GM18873 (cell line): ENCODE measurements around the gene LAMA3.

Experiments
- ATAC-seq: cut with Tn5 transposase; IDR thresholded peaks from one replicate; pipeline ENCODE4 v1.9.1; 2021; ENCODE audit warnings: mild to moderate bottlenecking, moderate library complexity, moderate number of reproducible peaks; ENCODE audit not compliant: unreplicated experiment, low FRiP score

The LAMA3 gene

GRCh38 chr18:23758281-23758680 is 69.0 kb downstream of the LAMA3 start:
- no peak for ATAC-seq

GRCh38 chr18:23761941-23762340 is 72.7 kb downstream of the LAMA3 start:
- ATAC-seq: no peak

GRCh38 chr18:23763343-23763742 is 74.1 kb downstream of the LAMA3 start:
- no peak for ATAC-seq

- no peak for ATAC-seq
Observed at GRCh38 chr18:23765931-23766330, 76.7 kb downstream of the LAMA3 start.

GRCh38 chr18:23772327-23773024 is 83.2 kb downstream of the LAMA3 start:
- no peak for ATAC-seq

GRCh38 chr18:23776306-23776705 is 87.1 kb downstream of the LAMA3 start:
- ATAC-seq: no peak

GRCh38 chr18:23778828-23779227 is 89.6 kb downstream of the LAMA3 start:
- ATAC-seq: no peak

- ATAC-seq: no peak
Observed at GRCh38 chr18:23779696-23780303, 90.5 kb downstream of the LAMA3 start.

GRCh38 chr18:23784832-23785245 is 95.6 kb downstream of the LAMA3 start:
- no peak for ATAC-seq

- no peak for ATAC-seq
Observed at GRCh38 chr18:23793051-23793450, 103.8 kb downstream of the LAMA3 start.

GRCh38 chr18:23793985-23794867 is 105.0 kb downstream of the LAMA3 start:
- no peak for ATAC-seq

GRCh38 chr18:23798249-23798648 is 109.0 kb downstream of the LAMA3 start:
- ATAC-seq: no peak

GRCh38 chr18:23798824-23799223 is 109.6 kb downstream of the LAMA3 start:
- no peak for ATAC-seq

GRCh38 chr18:23799540-23799939 is 110.3 kb downstream of the LAMA3 start:
- no peak for ATAC-seq

GRCh38 chr18:23800902-23801301 is 111.6 kb downstream of the LAMA3 start:
- ATAC-seq: no peak

- no peak for ATAC-seq
Observed at GRCh38 chr18:23802817-23803216, 113.6 kb downstream of the LAMA3 start.

- ATAC-seq: no peak
Observed at GRCh38 chr18:23803755-23804154, 114.5 kb downstream of the LAMA3 start.

GRCh38 chr18:23805898-23806297 is 116.6 kb downstream of the LAMA3 start:
- no peak for ATAC-seq

GRCh38 chr18:23809415-23809814 is 120.2 kb downstream of the LAMA3 start:
- ATAC-seq: no peak

- no peak for ATAC-seq
Observed at GRCh38 chr18:23810396-23810795, 121.1 kb downstream of the LAMA3 start.

- ATAC-seq: no peak
Observed at GRCh38 chr18:23811176-23811575, 121.9 kb downstream of the LAMA3 start.
